HUES64 (cell line): ENCODE measurements around the gene PYCARD. TPM values are rescaled to one million over a fixed set of nuclear protein-coding genes. Genes with fewer than 3 reads are reported as not detected.
"Not testable (repeated sequence)": the region's sequence is repeated elsewhere in the genome, so short reads cannot be mapped to it uniquely, and the experiment has no call there.

Source experiments
- H3K27ac ChIP-seq: 2 replicates; pipeline ENCODE4 v1.7.0; 2013; ENCODE audit warnings: low read depth, low read length, inconsistent platforms
- H3K27me3 ChIP-seq: 2 replicates; pipeline ENCODE4 v1.6.1; 2013; ENCODE audit warnings: mild to moderate bottlenecking, low read length; ENCODE audit not compliant: insufficient read depth
- H3K36me3 ChIP-seq: 2 replicates; pipeline ENCODE4 v1.6.1; 2013; ENCODE audit warnings: mild to moderate bottlenecking, low read length; ENCODE audit not compliant: insufficient read depth
- H3K4me1 ChIP-seq: 2 replicates; pipeline ENCODE4 v1.6.1; 2013; ENCODE audit warnings: mild to moderate bottlenecking, low read length, moderate library complexity; ENCODE audit not compliant: insufficient read depth
- H3K4me3 ChIP-seq: 2 replicates; pipeline ENCODE4 v1.5.1; 2013; ENCODE audit warnings: mild to moderate bottlenecking, low read length, moderate library complexity
- H3K9ac ChIP-seq: 2 replicates; pipeline ENCODE4 v1.6.1; 2013; ENCODE audit warnings: mild to moderate bottlenecking, low read depth, low read length
- H3K9me3 ChIP-seq: 2 replicates; pipeline ENCODE4 v1.6.1; 2013; ENCODE audit warnings: low read depth, low read length; ENCODE audit not compliant: insufficient read depth
- WGBS: fragments of 150-250, 120-280 bp; methylation state at CpG from one replicate; pipeline ENCODE4 v1.1.7; 2013; ENCODE audit warnings: missing lambda C conversion rate; 5-methylcytosine and 5-hydroxymethylcytosine counted together
- polyA plus RNA-seq, 2 experiments: library from polyadenylated mRNA; stranded (reverse); fragments of 50-300 nt; gene quantifications; one replicate each; pipeline ENCODE4 v1.2.3, GENCODE V29; 2013

Gene PYCARD
- 17.3 TPM for polyA plus RNA-seq (2013, experiment 1 of 2)
- 17.6 TPM for polyA plus RNA-seq (2013, experiment 2 of 2)

DNA sequence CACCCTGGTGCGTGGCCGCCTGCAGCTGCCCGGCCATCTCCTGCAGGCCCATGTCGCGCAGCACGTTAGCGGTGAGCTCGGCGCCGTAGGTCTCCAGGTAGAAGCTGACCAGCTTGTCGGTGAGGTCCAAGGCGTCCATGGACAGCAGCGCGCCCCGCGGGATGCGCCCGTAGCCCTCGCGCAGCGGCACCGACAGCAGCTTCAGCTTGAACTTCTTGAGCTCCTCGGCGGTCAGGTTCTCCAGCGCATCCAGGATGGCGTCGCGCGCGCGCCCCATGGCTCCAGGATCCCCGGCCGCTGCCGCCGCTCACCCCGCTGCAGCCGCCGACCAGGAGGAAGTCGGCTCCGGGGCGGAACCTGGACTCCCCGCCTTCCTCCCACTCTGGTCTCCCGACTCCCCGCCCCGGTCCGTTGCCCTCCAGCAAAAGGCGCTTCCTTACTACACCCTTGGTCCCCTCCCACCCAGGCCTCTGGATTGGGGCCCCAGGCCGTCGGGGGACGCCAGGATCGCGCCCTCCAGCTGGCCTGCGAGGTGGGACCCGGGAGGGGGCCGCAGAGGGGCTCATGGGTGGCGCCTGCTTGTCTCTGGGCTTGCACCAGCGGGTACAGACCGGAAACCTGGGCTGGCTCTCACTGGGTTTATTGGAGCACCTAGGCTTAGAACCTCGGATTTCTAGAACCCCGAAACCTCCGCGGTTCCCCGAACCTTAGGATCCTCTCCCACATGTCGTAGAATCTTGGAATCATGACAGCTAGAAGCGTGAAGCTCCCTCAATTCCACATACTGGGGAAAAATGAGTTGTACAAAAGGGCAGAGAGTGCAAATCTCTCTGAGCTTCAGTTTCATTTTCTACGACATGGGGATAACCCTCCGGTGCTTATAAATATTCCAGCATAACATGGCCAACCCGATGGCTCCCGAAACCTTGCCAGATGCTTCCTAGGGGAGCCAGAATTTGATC, at the start of gene PYCARD:
PYCARD (minus strand) TSS at position 347 of the 962 bp plus-strand sequence; CDS start at position 277, 70 bp downstream.
- peaks cover 9% of the 10 kb centered on the region; the same call in 1 of the 2 replicates for H3K36me3 ChIP-seq
- 17% methylated on average over 69 of the region's 69 CpGs for WGBS
- peak within 1 kb of the TSS; percentile 67 for H3K9ac ChIP-seq
- H3K27me3 ChIP-seq = peaks cover 34% of the 10 kb centered on the region
- H3K27ac ChIP-seq = peak within 1 kb of the TSS; percentile 31; the same call in 1 of the 2 replicates
- no peaks in the 10 kb centered on the region for H3K9me3 ChIP-seq
- peak within 1 kb of the TSS; percentile 64 for H3K4me3 ChIP-seq
- H3K4me1 ChIP-seq = no peaks in the 10 kb centered on the region

DNA sequence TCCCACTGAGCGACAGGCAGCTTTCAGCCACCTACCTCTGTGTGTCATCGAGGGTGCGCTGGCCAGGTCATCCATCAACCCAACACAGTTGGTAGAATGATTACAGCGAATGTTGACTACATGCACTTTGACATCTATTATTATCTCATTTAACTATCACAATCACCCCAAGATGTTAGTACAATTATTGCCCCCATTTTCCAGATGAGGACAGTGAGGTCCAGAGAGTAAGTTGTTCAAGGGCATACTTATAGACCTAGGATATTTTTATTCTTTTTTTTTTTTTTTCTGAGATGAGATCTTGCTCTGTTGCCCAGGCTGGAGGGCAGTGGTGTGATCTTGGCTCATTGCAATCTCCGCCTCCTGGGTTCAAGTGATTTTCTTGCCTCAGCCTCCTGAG, 48.9 kb upstream of the PYCARD start:
- Histone ChIP-seq H3K36me3 (no peaks in the 10 kb centered on the region), H3K4me3 (no peak overlapping the region), H3K9me3 (no peaks in the 10 kb centered on the region), H3K27ac (no peak overlapping the region), H3K4me1 (no peaks in the 10 kb centered on the region), H3K27me3 (no peaks in the 10 kb centered on the region), H3K9ac (no peak overlapping the region)
- 95% methylated on average over 5 of the region's 5 CpGs for WGBS

DNA sequence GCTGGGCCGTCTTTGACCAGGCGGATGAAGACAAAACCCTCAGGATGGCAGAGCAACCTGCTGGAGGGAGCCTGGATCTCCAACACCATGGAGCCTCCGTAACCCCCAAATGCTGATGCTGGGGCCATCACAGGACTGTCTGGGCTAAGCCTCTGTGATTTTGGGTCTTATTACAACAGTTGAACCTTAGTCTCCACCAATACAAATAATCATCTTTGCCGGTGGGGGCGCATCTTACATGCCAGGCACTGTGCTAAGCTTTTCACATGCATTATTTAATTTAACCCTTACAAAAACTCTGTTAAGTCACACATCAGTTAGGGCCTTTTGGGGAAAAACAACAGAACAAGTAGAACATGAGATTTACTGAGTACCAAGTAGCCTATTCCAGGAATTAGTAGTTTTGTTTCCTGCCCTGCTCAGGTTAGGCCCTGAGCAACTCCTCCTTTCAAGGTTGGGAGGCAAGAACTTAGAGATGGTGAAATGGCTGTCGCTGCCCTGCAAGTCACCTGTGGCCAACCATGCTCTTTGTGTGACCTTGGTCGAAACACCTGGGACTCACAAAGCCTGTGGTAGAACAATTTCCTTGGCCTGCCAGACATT, 48.3 kb upstream of the PYCARD start:
- 95% methylated on average over 7 of the region's 7 CpGs for WGBS
- Histone ChIP-seq H3K27ac (no peak overlapping the region), H3K36me3 (no peaks in the 10 kb centered on the region), H3K4me1 (no peaks in the 10 kb centered on the region), H3K9ac (no peak overlapping the region), H3K27me3 (no peaks in the 10 kb centered on the region), H3K4me3 (no peak overlapping the region), H3K9me3 (no peaks in the 10 kb centered on the region)

- Histone ChIP-seq H3K9me3 (no peaks in the 10 kb centered on the region), H3K27me3 (no peaks in the 10 kb centered on the region), H3K9ac (no peak overlapping the region), H3K36me3 (no peaks in the 10 kb centered on the region), H3K4me1 (peaks cover 6% of the 10 kb centered on the region; the same call in 1 of the 2 replicates), H3K4me3 (no peak overlapping the region), H3K27ac (no peak overlapping the region)
- 90% methylated on average over 5 of the region's 5 CpGs for WGBS
Measured at GRCh38 chr16:31248344-31248743, 45.8 kb upstream of the PYCARD start.

DNA sequence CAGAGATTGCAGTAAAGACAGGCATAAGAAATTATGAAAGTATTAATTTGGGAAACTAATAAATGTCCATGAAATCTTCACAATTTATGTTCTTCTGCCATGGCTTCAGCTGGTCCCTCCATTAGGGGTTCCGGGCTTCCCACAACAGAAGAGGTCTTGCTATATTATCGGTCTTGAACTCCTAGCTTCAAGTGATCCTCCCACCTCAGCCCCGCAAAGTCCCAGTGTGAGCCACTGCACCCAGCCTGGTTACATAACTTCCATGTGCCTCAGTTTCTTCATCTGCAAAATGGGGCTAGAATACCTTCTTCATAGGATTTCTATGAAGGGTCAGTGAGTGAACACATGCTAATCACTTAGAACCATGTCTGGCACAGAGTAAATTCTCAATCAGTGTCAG, 43.7 kb upstream of the PYCARD start:
- H3K27ac ChIP-seq = peak overlapping the region; percentile 32; the same call in 1 of the 2 replicates
- H3K27me3 ChIP-seq = no peaks in the 10 kb centered on the region
- H3K36me3 ChIP-seq = no peaks in the 10 kb centered on the region
- H3K4me3 ChIP-seq = no peak overlapping the region
- no peak overlapping the region for H3K9ac ChIP-seq
- H3K9me3 ChIP-seq = no peaks in the 10 kb centered on the region
- WGBS = 82% methylated on average over 3 of the region's 3 CpGs
- H3K4me1 ChIP-seq = peaks cover 6% of the 10 kb centered on the region; the same call in 1 of the 2 replicates

DNA sequence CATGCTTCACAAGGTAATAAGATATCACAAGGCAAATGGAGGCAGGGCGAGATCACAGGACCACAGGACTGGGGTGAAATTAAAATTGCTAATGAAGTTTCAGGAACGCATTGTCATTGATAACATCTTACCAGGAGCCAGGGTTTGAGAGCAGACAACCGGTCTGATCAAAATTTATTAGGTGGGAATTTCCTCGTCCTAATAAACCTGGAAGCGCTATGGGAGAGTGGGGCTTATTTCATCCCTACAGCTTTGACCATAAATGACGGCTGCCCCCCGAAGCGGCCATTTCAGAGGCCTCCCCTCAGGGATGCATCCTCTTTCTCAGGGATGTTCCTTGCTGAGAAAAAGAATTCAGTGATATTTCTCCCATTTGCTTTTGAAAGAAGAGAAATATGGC, 43.0 kb upstream of the PYCARD start:
- Histone ChIP-seq H3K4me3 (0 out of 2 replicates have a peak overlapping the region, but pooled peaks have one; percentile 26), H3K27ac (peak overlapping the region; percentile 87; the same call in 1 of the 2 replicates)
- H3K9ac ChIP-seq, H3K9me3 ChIP-seq, H3K4me1 ChIP-seq, H3K36me3 ChIP-seq, H3K27me3 ChIP-seq: not testable (repeated sequence)
- 4% methylated on average over 8 of the region's 8 CpGs for WGBS

DNA sequence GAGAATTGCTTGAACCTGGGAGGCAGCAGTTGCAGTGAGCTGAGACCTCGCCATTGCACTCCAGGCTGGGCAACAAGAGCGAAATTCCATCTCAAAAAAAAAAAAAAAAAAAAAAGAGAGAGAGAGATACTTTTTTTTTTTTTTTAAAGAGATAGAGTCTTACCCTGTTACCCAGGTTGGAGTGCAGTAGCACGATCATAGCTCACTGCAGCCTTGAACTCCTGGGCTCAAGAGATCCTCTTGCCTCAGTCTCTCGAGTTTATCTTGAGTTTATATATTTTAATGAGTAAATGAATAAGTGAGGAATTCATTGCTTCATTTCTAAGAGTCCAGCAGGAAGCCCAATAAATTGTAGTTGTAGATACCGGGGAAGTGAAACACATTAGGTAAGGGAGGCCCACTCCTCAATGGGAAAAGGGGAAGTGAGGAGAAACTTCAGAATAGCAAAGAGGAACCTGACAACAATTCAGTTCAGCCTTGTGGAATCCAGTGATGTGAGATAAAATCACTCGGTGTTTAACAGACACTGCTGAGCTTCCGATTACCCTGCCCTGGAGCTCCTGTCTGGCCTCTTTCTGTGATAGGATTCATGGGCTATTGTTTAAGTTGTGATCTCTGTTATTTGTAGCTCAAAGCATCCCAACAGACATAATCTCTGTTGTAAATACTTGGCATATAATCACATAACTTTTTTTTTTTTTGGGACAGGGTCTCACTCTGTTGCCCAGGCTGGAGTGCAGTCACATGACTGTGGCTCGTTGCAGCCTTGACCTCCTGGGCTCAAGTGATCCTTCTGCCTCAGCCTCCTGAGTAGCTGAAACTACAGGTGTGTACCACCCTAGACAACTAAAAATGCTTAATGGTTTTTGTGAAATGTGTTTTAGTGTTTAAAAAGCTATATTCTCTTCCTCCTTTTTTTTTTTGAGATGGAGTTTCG, 41.4 kb upstream of the PYCARD start:
- H3K36me3 ChIP-seq = no peaks in the 10 kb centered on the region
- no peaks in the 10 kb centered on the region for H3K27me3 ChIP-seq
- no peak overlapping the region for H3K9ac ChIP-seq
- no peak overlapping the region for H3K4me3 ChIP-seq
- 74% methylated on average over 7 of the region's 9 CpGs for WGBS
- no peaks in the 10 kb centered on the region for H3K9me3 ChIP-seq
- H3K4me1 ChIP-seq = peaks cover 6% of the 10 kb centered on the region; the same call in 1 of the 2 replicates
- H3K27ac ChIP-seq = no peak overlapping the region

GRCh38 chr16:31242206-31242605, 39.6 kb upstream of the PYCARD start:
- WGBS = 83% methylated on average over 5 of the region's 6 CpGs

GRCh38 chr16:31238041-31238440, 35.5 kb upstream of the PYCARD start:
- H3K9me3 ChIP-seq = no peaks in the 10 kb centered on the region
- H3K27me3 ChIP-seq = no peaks in the 10 kb centered on the region
- no peak overlapping the region for H3K9ac ChIP-seq
- 94% methylated on average over 3 of the region's 4 CpGs for WGBS
- H3K4me1 ChIP-seq = no peaks in the 10 kb centered on the region
- no peaks in the 10 kb centered on the region for H3K36me3 ChIP-seq
- H3K27ac ChIP-seq = no peak overlapping the region
- H3K4me3 ChIP-seq = no peak overlapping the region

More at GRCh38 chr16:31242206-31242605, 39.6 kb upstream of the PYCARD start:
- H3K9ac ChIP-seq = no peak overlapping the region
- H3K36me3 ChIP-seq = no peaks in the 10 kb centered on the region
- no peak overlapping the region for H3K27ac ChIP-seq
- H3K9me3 ChIP-seq = no peaks in the 10 kb centered on the region
- H3K4me3 ChIP-seq = no peak overlapping the region
- H3K4me1 ChIP-seq = peaks cover 6% of the 10 kb centered on the region; the same call in 1 of the 2 replicates
- no peaks in the 10 kb centered on the region for H3K27me3 ChIP-seq

DNA sequence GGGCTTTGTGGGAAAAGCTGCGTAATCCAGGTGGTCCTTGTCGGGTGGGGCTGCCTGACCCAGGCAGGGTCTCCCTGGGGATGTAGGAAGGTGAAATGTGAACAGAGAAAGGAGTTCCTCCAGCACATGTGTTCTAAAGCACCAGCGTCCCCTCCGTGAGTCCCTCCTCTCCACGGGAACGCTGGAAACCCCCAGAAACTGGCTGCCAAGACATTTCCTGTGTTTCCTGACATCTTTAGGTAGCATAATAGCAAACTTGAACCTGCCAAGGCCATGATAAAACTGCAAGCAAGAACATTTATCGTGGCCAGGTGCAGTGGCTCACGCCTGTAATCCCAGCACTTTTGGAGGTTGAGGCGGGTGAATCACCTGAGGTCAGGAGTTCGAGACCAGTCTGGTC, 26.9 kb upstream of the PYCARD start:
- no peaks in the 10 kb centered on the region for H3K36me3 ChIP-seq
- WGBS = 91% methylated on average over 10 of the region's 10 CpGs
- no peak overlapping the region for H3K9ac ChIP-seq
- no peak overlapping the region for H3K27ac ChIP-seq
- H3K4me3 ChIP-seq = no peak overlapping the region
- H3K9me3 ChIP-seq = no peaks in the 10 kb centered on the region
- no peaks in the 10 kb centered on the region for H3K27me3 ChIP-seq
- H3K4me1 ChIP-seq = no peaks in the 10 kb centered on the region
